ENCODE results near the gene VAV2.

The VAV2 gene

GRCh38 chr9:133717113-133718031 is 274.8 kb downstream of the VAV2 start:
- Histone ChIP-seq H3K27ac (ENCODE audit: low read depth, low read length) (no peak overlapping the region), H3K9ac (ENCODE audit: low read depth, low read length) (no peak overlapping the region), H3K36me3 (ENCODE audit: control insufficient read depth, insufficient read depth, low read length) (no peaks in the 10 kb centered on the region), H3K27me3 (ENCODE audit: control insufficient read depth, insufficient read depth, low read length) (no peaks in the 10 kb centered on the region), H3K4me1 (ENCODE audit: control insufficient read depth, insufficient read depth, low read length) (peaks cover 6% of the 10 kb centered on the region; the same call in 1 of the 2 replicates), H3K9me3 (ENCODE audit: control insufficient read depth, insufficient read depth, low read length) (no peaks in the 10 kb centered on the region), H3K4me3 (ENCODE audit: low read depth, low read length) (no peak overlapping the region)

GRCh38 chr9:133716564-133717112 is 275.5 kb downstream of the VAV2 start:
- Histone ChIP-seq H3K27me3 (ENCODE audit: control insufficient read depth, insufficient read depth, low read length) (no peaks in the 10 kb centered on the region), H3K9ac (ENCODE audit: low read depth, low read length) (no peak overlapping the region), H3K27ac (ENCODE audit: low read depth, low read length) (no peak overlapping the region), H3K4me1 (ENCODE audit: control insufficient read depth, insufficient read depth, low read length) (peaks cover 6% of the 10 kb centered on the region; the same call in 1 of the 2 replicates), H3K9me3 (ENCODE audit: control insufficient read depth, insufficient read depth, low read length) (no peaks in the 10 kb centered on the region), H3K4me3 (ENCODE audit: low read depth, low read length) (no peak overlapping the region), H3K36me3 (ENCODE audit: control insufficient read depth, insufficient read depth, low read length) (no peaks in the 10 kb centered on the region)

- Histone ChIP-seq H3K9me3 (ENCODE audit: control insufficient read depth, insufficient read depth, low read length) (no peaks in the 10 kb centered on the region), H3K9ac (ENCODE audit: low read depth, low read length) (no peak overlapping the region), H3K4me3 (ENCODE audit: low read depth, low read length) (no peak overlapping the region), H3K27ac (ENCODE audit: low read depth, low read length) (no peak overlapping the region), H3K36me3 (ENCODE audit: control insufficient read depth, insufficient read depth, low read length) (no peaks in the 10 kb centered on the region), H3K4me1 (ENCODE audit: control insufficient read depth, insufficient read depth, low read length) (peaks cover 6% of the 10 kb centered on the region; the same call in 1 of the 2 replicates), H3K27me3 (ENCODE audit: control insufficient read depth, insufficient read depth, low read length) (no peaks in the 10 kb centered on the region)
These were observed 276.1 kb downstream of the VAV2 start for GRCh38 chr9:133715866-133716563.

- Histone ChIP-seq H3K9me3 (ENCODE audit: control insufficient read depth, insufficient read depth, low read length) (no peaks in the 10 kb centered on the region), H3K27me3 (ENCODE audit: control insufficient read depth, insufficient read depth, low read length) (no peaks in the 10 kb centered on the region), H3K36me3 (ENCODE audit: control insufficient read depth, insufficient read depth, low read length) (no peaks in the 10 kb centered on the region), H3K4me3 (ENCODE audit: low read depth, low read length) (no peak overlapping the region), H3K4me1 (ENCODE audit: control insufficient read depth, insufficient read depth, low read length) (peaks cover 6% of the 10 kb centered on the region; the same call in 1 of the 2 replicates), H3K27ac (ENCODE audit: low read depth, low read length) (peak overlapping the region; percentile 43), H3K9ac (ENCODE audit: low read depth, low read length) (no peak overlapping the region)
These were observed 276.7 kb downstream of the VAV2 start for GRCh38 chr9:133715295-133715865.

GRCh38 chr9:133714606-133715294 is 277.4 kb downstream of the VAV2 start:
- no peaks in the 10 kb centered on the region for H3K27me3 ChIP-seq (ENCODE audit: control insufficient read depth, insufficient read depth, low read length)
- no peaks in the 10 kb centered on the region for H3K9me3 ChIP-seq (ENCODE audit: control insufficient read depth, insufficient read depth, low read length)
- no peak overlapping the region for H3K4me3 ChIP-seq (ENCODE audit: low read depth, low read length)
- H3K27ac ChIP-seq (ENCODE audit: low read depth, low read length), result peak overlapping the region; percentile 43
- peaks cover 6% of the 10 kb centered on the region; the same call in 1 of the 2 replicates for H3K4me1 ChIP-seq (ENCODE audit: control insufficient read depth, insufficient read depth, low read length)
- H3K9ac ChIP-seq (ENCODE audit: low read depth, low read length), result no peak overlapping the region
- H3K36me3 ChIP-seq (ENCODE audit: control insufficient read depth, insufficient read depth, low read length), result no peaks in the 10 kb centered on the region

GRCh38 chr9:133713960-133714495 is 278.1 kb downstream of the VAV2 start:
- Histone ChIP-seq H3K27me3 (ENCODE audit: control insufficient read depth, insufficient read depth, low read length) (no peaks in the 10 kb centered on the region), H3K9me3 (ENCODE audit: control insufficient read depth, insufficient read depth, low read length) (no peaks in the 10 kb centered on the region), H3K27ac (ENCODE audit: low read depth, low read length) (no peak overlapping the region), H3K4me3 (ENCODE audit: low read depth, low read length) (no peak overlapping the region), H3K4me1 (ENCODE audit: control insufficient read depth, insufficient read depth, low read length) (peaks cover 6% of the 10 kb centered on the region; the same call in 1 of the 2 replicates), H3K9ac (ENCODE audit: low read depth, low read length) (no peak overlapping the region), H3K36me3 (ENCODE audit: control insufficient read depth, insufficient read depth, low read length) (no peaks in the 10 kb centered on the region)

- Histone ChIP-seq H3K36me3 (ENCODE audit: control insufficient read depth, insufficient read depth, low read length) (no peaks in the 10 kb centered on the region), H3K27me3 (ENCODE audit: control insufficient read depth, insufficient read depth, low read length) (no peaks in the 10 kb centered on the region), H3K9ac (ENCODE audit: low read depth, low read length) (no peak overlapping the region), H3K4me3 (ENCODE audit: low read depth, low read length) (no peak overlapping the region), H3K27ac (ENCODE audit: low read depth, low read length) (no peak overlapping the region), H3K9me3 (ENCODE audit: control insufficient read depth, insufficient read depth, low read length) (no peaks in the 10 kb centered on the region), H3K4me1 (ENCODE audit: control insufficient read depth, insufficient read depth, low read length) (peaks cover 6% of the 10 kb centered on the region; the same call in 1 of the 2 replicates)
These were observed 278.8 kb downstream of the VAV2 start for GRCh38 chr9:133713150-133713959.

GRCh38 chr9:133712221-133713100 is 279.7 kb downstream of the VAV2 start:
- no peak overlapping the region for H3K4me3 ChIP-seq (ENCODE audit: low read depth, low read length)
- no peaks in the 10 kb centered on the region for H3K9me3 ChIP-seq (ENCODE audit: control insufficient read depth, insufficient read depth, low read length)
- H3K36me3 ChIP-seq (ENCODE audit: control insufficient read depth, insufficient read depth, low read length), result no peaks in the 10 kb centered on the region
- no peaks in the 10 kb centered on the region for H3K27me3 ChIP-seq (ENCODE audit: control insufficient read depth, insufficient read depth, low read length)
- no peak overlapping the region for H3K9ac ChIP-seq (ENCODE audit: low read depth, low read length)
- peaks cover 6% of the 10 kb centered on the region; the same call in 1 of the 2 replicates for H3K4me1 ChIP-seq (ENCODE audit: control insufficient read depth, insufficient read depth, low read length)
- no peak overlapping the region for H3K27ac ChIP-seq (ENCODE audit: low read depth, low read length)

Measured in HUES48 (cell line).